MM.1S (cell line): Measurements from ENCODE around the gene KCNMB4.
A peak's percentile ranks its signal among the peaks of the same experiment; 100 is the strongest.

Experiments used
- DNase-seq: peaks from one replicate; pipeline ENCODE4 v3.0.0-alpha.2; 2015
- H2AFZ ChIP-seq: fragments of 300-600 bp; sonication (generic); 2 replicates; pipeline ENCODE4 v1.6.0; 2016; ENCODE audit warnings: antibody characterized with exemption, low read length
- H3F3A ChIP-seq: fragments of 300-600 bp; sonication (generic); 2 replicates; pipeline ENCODE4 v1.6.1; 2016; ENCODE audit warnings: mild to moderate bottlenecking, antibody characterized with exemption, low read length, moderate library complexity, mixed read lengths; ENCODE audit not compliant: insufficient read depth
- H3K27ac ChIP-seq: fragments of 300-600 bp; sonication (generic); 2 replicates; pipeline ENCODE4 v1.5.1; 2016; ENCODE audit warnings: mild to moderate bottlenecking, low read length
- H3K27me3 ChIP-seq: fragments of 300-600 bp; sonication (generic); replicated peaks from 2 replicates; pipeline ENCODE4 v1.6.0; 2016; ENCODE audit warnings: low read length; ENCODE audit not compliant: insufficient read depth
- H3K36me3 ChIP-seq: fragments of 300-600 bp; sonication (generic); replicated peaks from 2 replicates; pipeline ENCODE4 v1.6.1; 2016; ENCODE audit warnings: mild to moderate bottlenecking, low read length, mixed read lengths; ENCODE audit not compliant: insufficient read depth
- H3K4me1 ChIP-seq: fragments of 300-600 bp; sonication (generic); 2 replicates; pipeline ENCODE4 v1.6.1; 2016; ENCODE audit warnings: low read length, mixed read lengths
- H3K4me2 ChIP-seq: fragments of 300-600 bp; sonication (generic); 2 replicates; pipeline ENCODE4 v1.6.0; 2016; ENCODE audit warnings: low read depth, low read length
- H3K4me3 ChIP-seq: fragments of 300-600 bp; sonication (generic); 2 replicates; pipeline ENCODE4 v1.5.1; 2016; ENCODE audit warnings: low read length, mixed read lengths
- H3K79me2 ChIP-seq: fragments of 300-600 bp; sonication (generic); 2 replicates; pipeline ENCODE4 v1.6.1; 2016; ENCODE audit warnings: mixed run types, low read length, mixed read lengths
- H3K9ac ChIP-seq: fragments of 300-600 bp; sonication (generic); 2 replicates; pipeline ENCODE4 v1.6.1; 2016; ENCODE audit warnings: low read length, mixed read lengths
- H3K9me2 ChIP-seq: fragments of 300-600 bp; sonication (generic); replicated peaks from 2 replicates; pipeline ENCODE4 v1.6.1; 2016; ENCODE audit warnings: mild to moderate bottlenecking, low read length, mixed read lengths; ENCODE audit not compliant: insufficient read depth
- H3K9me3 ChIP-seq: fragments of 300-600 bp; sonication (generic); replicated peaks from 2 replicates; pipeline ENCODE4 v1.6.1; 2016; ENCODE audit warnings: mild to moderate bottlenecking, low read length, mixed read lengths; ENCODE audit not compliant: insufficient read depth
- H4K20me1 ChIP-seq: fragments of 300-600 bp; sonication (generic); 2 replicates; pipeline ENCODE4 v1.6.1; 2016; ENCODE audit warnings: mild to moderate bottlenecking, low read length, moderate library complexity, mixed read lengths; ENCODE audit not compliant: insufficient read depth
- CTCF ChIP-seq: fragments of 300-600 bp; sonication (generic); IDR thresholded peaks from 2 replicates; pipeline ENCODE4 v1.5.1; 2016; ENCODE audit warnings: antibody characterized with exemption, low read length, mixed read lengths
- EZH2 ChIP-seq: fragments of 300-600 bp; sonication (generic); optimal IDR thresholded peaks from 2 replicates; pipeline ENCODE3; 2017; ENCODE audit warnings: low read depth, mild to moderate bottlenecking, antibody characterized with exemption, low read length, mixed read lengths
- EZH2phosphoT487 ChIP-seq: fragments of 300-600 bp; sonication (generic); IDR thresholded peaks from 2 replicates; pipeline ENCODE4 v1.6.1; 2018; ENCODE audit warnings: antibody characterized with exemption, low read length

Gene KCNMB4

GRCh38 chr12:70436836-70437235, 70.7 kb downstream of the KCNMB4 start:
- H3K4me3 ChIP-seq: no peak overlapping the region
- no peak overlapping the region for H3K27ac ChIP-seq
- no peaks in the 10 kb centered on the region for H3K36me3 ChIP-seq

GRCh38 chr12:70443062-70443673, 77.1 kb downstream of the KCNMB4 start:
- no peak overlapping the region for H3K27ac ChIP-seq
- no peaks in the 10 kb centered on the region for H3K9me2 ChIP-seq
- no peak overlapping the region for H3K4me2 ChIP-seq
- no peaks in the 10 kb centered on the region for H3K27me3 ChIP-seq
- H3K9ac ChIP-seq: no peak overlapping the region
- TF ChIP-seq EZH2phosphoT487 (no peak), EZH2 (no peak), CTCF (no peak)
- no peak overlapping the region for H2AFZ ChIP-seq
- no peaks in the 10 kb centered on the region for H3K9me3 ChIP-seq
- H3K36me3 ChIP-seq: no peaks in the 10 kb centered on the region
- no peaks in the 10 kb centered on the region for H3K79me2 ChIP-seq
- no peak overlapping the region for H3K4me3 ChIP-seq
- H4K20me1 ChIP-seq: no peaks in the 10 kb centered on the region
- DNase-seq: peak; percentile 25
- H3F3A ChIP-seq: no peaks in the 10 kb centered on the region
- no peaks in the 10 kb centered on the region for H3K4me1 ChIP-seq

More at GRCh38 chr12:70436836-70437235, 70.7 kb downstream of the KCNMB4 start:
- Histone ChIP-seq H4K20me1 (no peaks in the 10 kb centered on the region), H3K27me3 (no peaks in the 10 kb centered on the region), H3K79me2 (no peaks in the 10 kb centered on the region), H3K9me2 (no peaks in the 10 kb centered on the region), H3F3A (no peaks in the 10 kb centered on the region), H3K9me3 (no peaks in the 10 kb centered on the region), H3K9ac (no peak overlapping the region), H2AFZ (no peak overlapping the region), H3K4me2 (no peak overlapping the region), H3K4me1 (no peaks in the 10 kb centered on the region)
- TF ChIP-seq EZH2phosphoT487 (no peak), EZH2 (no peak), CTCF (no peak)
- DNase-seq: no peak

GRCh38 chr12:70444903-70445302, 78.8 kb downstream of the KCNMB4 start:
- Histone ChIP-seq H3K27me3 (no peaks in the 10 kb centered on the region), H2AFZ (no peak overlapping the region), H3K4me1 (peaks cover 10% of the 10 kb centered on the region), H3F3A (0 out of 2 replicates have a peak, but pooled peaks cover 1% of the 10 kb centered on the region), H3K4me2 (no peak overlapping the region), H3K4me3 (no peak overlapping the region), H3K9me2 (no peaks in the 10 kb centered on the region), H3K27ac (no peak overlapping the region), H4K20me1 (no peaks in the 10 kb centered on the region), H3K9me3 (no peaks in the 10 kb centered on the region), H3K9ac (no peak overlapping the region), H3K36me3 (no peaks in the 10 kb centered on the region), H3K79me2 (no peaks in the 10 kb centered on the region)
- TF ChIP-seq EZH2phosphoT487 (no peak), EZH2 (no peak), CTCF (no peak)
- peak; percentile 42 for DNase-seq
